Activated CD8-positive, alpha-beta memory T cell treated with anti-CD3 and anti-CD28 coated beads for 36 hours (primary cell): ENCODE data around the gene MMP10. TPM values are rescaled to one million over a fixed set of nuclear protein-coding genes. Genes with fewer than 3 reads are reported as not detected.
"Not testable (repeated sequence)": the region's sequence is repeated elsewhere in the genome, so short reads cannot be mapped to it uniquely, and the experiment has no call there.

Experiments
- CTCF ChIA-PET: fragments of 350-600 bp; sonication (Branson Sonifier 250); formaldehyde crosslinking; loops from one replicate; lab custom pipeline; 2021; ENCODE audit warnings: antibody characterized with exemption; lab: Charles Lee
- POLR2A ChIA-PET: fragments of 350-600 bp; sonication (Branson Sonifier 250); formaldehyde crosslinking; loops from one replicate; lab custom pipeline; 2021; ENCODE audit warnings: antibody characterized with exemption; lab: Charles Lee
- total RNA-seq, 2 experiments: library from RNA; stranded (reverse); gene quantifications; one replicate each; pipeline ENCODE4 v1.2.3, GENCODE V29; 2021

MMP10 gene
- total RNA-seq, 2 experiments from 2014 or later: not detected

DNA sequence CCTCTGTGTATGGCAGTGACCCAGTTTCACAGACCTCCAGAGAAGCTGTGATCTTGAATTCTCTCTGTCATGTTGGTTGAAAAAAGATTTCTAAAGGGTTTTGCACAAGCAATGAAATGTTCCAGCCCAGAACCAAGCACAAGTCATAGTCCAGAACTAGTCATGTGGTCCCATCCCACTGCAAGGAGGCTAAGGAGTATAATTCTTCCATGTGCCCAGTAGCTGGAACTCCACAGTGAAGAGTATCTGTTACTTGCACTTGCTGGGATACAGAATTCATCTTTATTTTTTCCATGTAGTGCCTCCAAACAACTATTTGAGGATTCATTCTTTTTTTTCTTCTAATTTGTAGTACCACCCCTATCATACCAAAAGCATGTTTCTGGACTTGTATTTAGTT is 45.8 kb downstream of the MMP10 start:
- ChIA-PET CTCF (no interaction called here), POLR2A (no interaction called here)

DNA sequence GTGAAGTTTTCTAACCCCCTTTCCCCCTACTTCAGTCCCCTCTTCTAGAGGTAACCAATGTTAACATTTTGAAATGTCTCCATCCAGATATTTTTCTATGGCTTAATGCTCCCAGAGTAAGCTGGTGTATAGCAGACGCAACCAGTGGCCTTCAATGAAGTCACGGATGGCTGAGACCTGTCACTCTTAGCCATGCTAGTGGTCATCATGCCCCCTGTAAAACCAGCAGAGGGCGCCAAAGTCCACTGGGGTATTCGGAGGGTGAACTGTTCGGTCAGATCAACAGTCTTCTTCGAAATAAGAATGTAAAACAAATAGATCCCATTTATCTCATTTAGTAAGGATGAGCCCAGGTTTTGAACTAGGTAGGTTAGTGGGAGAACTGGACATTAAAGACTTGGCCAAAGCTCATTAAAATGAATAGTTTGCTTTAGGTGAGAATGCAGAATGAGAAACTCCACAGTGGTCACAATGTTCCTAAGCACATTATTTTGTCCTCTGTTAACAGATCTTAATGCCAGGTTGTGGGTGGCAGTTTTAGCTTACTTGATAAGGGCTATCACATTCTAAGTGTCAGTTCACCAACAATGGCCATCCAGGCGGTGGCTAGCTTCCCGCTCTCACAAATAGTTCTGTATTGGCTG is 47.1 kb downstream of the MMP10 start:
- CTCF ChIA-PET: interaction anchor here (1.0 kb wide), 1 partner anchor 181 kb away, joined by 3 read pairs; no protein-coding TSS in a partner anchor
- POLR2A ChIA-PET: no interaction called here

DNA sequence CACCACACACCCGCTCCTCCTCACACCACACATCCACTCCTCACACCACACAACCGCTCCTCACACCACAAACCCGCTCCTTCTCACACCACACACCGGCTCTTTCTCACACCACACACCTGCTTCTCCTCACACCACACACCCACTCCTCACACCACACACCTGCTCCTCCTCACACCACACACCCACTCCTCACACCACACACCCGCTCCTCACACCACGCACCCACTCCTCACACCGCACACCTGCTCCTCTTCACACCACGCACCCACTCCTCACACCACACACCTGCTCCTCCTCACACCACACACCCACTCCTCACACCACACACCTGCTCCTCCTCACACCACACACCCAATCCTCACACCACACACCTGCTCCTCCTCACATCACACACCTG is 49.5 kb downstream of the MMP10 start:
- CTCF ChIA-PET: not testable (repeated sequence)

DNA sequence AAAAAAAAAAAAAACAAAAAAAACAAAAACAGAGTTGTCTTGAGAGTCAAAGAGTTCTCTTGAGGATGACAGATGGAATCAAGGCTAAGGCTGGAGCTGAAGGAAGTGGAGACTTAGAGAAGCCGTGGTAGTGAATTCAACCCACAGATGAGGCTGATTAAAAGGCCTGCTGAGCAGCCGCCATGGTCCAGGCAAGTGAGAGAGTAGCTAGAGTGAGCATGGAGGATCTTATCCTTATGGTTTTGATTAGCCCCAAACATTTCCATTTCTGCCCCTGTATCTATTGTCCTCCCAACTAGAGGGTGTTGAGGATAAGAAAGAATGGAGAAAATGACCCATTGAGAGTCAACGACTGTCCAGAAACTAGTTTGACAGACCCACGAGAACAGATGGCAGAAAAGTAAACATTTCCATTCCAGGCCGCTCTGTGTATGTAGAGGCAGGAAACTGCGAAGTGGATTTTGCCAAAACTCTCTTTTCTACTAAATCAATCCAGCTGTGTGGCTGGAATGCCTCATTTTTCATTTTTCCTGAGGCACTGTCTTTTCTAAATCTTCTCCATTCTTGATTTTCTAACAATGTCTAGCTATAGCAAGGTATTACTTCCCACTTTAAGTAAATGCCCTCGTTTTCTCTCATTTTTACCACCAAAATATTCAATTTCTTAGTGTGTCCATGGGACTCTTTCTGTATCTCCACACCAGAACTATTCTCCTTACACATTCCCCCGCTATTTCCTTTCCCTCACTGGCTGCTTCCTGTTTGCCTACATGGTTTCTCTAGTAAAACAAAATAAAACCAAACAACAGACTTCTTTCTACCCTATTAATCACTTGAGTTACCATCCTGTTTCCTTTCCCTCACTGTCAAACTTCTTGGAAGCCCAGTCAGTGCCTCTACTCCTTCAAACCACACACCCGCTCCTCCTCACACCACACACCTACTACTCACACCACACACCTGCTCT is 50.3 kb downstream of the MMP10 start:
- ChIA-PET CTCF (no interaction called here), POLR2A (no interaction called here)

More for the DNA sequence above, 49.5 kb downstream of the MMP10 start:
- POLR2A ChIA-PET: not testable (repeated sequence)

DNA sequence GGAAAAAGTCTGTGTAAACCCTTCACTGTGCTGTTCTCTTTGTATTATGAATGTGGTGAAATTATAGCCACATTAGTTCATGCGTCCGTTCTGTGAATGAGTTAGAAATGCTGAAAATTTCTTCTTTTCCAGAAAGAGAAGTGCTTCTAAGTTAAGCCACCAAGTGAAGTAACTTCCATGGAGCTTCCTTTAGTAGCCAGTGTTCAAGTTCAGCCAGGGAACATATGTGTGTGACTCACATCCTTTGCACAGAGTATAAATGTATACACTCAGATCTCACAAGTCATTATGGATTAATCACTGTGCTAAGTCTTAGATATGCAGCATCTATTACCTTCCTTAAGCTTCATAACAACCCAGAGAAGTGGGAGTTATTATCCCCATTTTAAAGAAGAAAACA is 52.5 kb downstream of the MMP10 start:
- CTCF ChIA-PET: no interaction called here
- POLR2A ChIA-PET: no interaction called here

DNA sequence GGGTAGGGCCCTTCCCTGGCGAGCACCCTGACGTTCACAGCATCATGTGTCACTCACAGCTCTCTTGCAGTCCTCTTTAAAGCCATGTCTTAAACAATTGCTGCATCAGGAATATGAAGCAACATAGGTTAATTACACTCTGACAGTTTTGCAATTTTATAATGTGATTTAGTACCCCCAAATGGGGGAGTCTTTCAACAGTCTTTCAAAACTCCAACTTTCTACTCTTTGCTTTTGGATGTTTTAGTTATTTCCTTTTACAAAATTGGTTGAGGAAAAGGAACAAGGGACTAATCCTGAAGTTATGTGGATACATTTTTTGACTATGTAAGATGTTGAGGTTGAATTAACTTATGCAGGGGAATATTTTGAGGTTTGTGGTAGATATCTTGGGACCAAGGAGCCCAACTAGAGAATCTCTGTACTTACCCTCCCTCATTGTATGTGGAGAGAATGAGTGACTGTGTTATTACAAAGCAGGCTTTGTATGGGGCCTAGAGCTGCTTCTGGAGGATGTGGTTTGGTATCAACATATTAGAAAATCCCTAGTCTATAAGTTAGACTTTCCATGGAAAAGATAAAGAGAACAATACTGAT is 55.4 kb downstream of the MMP10 start, which contains the start of gene MMP8:
Gene MMP8 (minus strand): TSS at position 51 of the 597 bp plus-strand sequence. CDS start 99 bp downstream, outside the sequence.
- CTCF ChIA-PET: no interaction called here
- POLR2A ChIA-PET: no interaction called here

DNA sequence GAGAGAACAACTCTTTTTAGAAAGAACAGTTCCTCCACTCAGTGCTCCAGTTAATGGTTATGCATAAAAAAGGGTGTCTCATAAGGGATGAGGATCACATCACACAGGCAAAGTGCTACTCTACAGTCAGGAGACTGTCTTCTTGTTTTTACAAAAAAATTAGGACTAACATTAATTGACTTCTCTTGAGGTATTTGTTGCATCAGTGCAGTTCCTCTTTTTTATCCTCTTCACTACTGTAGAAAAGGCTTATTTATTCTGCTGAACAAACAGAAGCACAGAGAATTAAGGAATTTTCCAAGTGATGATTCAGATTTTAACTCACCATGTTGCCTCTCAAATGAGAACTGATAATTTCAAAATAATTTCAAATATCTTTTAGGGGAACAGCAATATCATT is 57.6 kb downstream of the MMP10 start:
- ChIA-PET CTCF (no interaction called here), POLR2A (no interaction called here)

Other genes starting within 250 kb of the MMP10 start
- gene MMP7, start 249.9 kb downstream of the MMP10 start, total RNA-seq: not detected
- not detected for gene MMP20, start 155.3 kb downstream of the MMP10 start, total RNA-seq
- gene MMP27, start 74.9 kb downstream of the MMP10 start, total RNA-seq: not detected
- gene MMP8, start 55.7 kb downstream of the MMP10 start, total RNA-seq: not detected
- gene MMP1, start 17.5 kb upstream of the MMP10 start, total RNA-seq: not detected
- not detected for gene MMP3, start 63.0 kb upstream of the MMP10 start, total RNA-seq
- not detected for gene MMP12, start 94.4 kb upstream of the MMP10 start, total RNA-seq
- not detected for gene MMP13, start 175.1 kb upstream of the MMP10 start, total RNA-seq